ENCODE data around the gene HOXD9. TPM values are rescaled to one million over a fixed set of nuclear protein-coding genes. Genes with fewer than 3 reads are reported as not detected.

The HOXD9 gene
- total RNA-seq, 6 donors from 2014 or later, result 0.40 to 1.2 TPM; not detected in 4

DNA sequence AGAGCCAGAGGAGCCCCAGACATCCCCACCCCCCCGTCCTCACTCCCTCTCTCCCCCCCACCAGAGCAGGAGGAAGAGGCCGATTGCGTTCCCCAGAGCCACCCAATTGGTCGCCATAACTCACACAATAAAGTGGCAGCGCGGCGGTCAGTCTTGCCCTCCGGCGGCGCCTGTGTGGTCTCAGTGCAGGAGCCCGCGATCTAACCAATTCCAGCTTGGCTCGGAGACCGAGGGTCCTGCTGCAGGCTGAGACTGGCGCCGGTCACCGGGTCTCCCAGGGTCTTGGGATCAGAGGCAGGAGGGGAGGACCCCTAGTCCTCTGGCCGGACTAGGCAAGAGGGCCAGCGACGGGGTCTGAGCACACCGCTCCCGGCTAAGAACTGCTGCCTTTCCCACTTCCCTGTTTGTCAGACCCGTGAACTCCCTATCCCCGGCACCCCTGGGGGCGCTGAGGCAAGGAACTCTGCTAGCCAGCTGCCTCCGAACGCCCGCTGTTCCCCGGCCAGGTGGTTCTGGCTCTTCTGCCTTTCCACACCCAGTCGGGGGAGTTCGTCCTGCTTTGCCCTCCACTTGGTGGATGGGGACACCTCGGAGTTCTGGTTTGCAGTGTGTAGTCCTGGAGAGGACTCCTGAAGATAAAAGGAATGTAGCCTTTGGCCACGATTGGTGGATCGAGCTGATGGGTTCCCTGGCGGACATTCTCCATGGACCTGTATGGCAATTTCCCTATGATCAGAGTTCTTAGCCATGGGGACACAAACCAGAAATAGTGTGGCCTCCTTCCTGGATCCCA is 24.0 kb upstream of the HOXD9 start:
- Histone ChIP-seq H3K36me3 (no peaks in the 10 kb centered on the region), H3K27ac (no peak overlapping the region), H3K4me1 (peaks cover 18 to 36% (median 21%) of the 10 kb centered on the region in 4 donors), H3K27me3 (peaks cover 0 to 90% (median 57%) of the 10 kb centered on the region in 4 donors), H3K4me3 (no peak overlapping the region), H3K9me3 (no peaks in the 10 kb centered on the region)
- TF ChIP-seq POLR2A (IDR thresholded peaks at IDR 0.05) (no peak), POLR2AphosphoS5 (IDR thresholded peaks at IDR 0.05) (no peak), EP300 (IDR thresholded peaks at IDR 0.05) (no peak)
- TF ChIP-seq, protein P1, sequence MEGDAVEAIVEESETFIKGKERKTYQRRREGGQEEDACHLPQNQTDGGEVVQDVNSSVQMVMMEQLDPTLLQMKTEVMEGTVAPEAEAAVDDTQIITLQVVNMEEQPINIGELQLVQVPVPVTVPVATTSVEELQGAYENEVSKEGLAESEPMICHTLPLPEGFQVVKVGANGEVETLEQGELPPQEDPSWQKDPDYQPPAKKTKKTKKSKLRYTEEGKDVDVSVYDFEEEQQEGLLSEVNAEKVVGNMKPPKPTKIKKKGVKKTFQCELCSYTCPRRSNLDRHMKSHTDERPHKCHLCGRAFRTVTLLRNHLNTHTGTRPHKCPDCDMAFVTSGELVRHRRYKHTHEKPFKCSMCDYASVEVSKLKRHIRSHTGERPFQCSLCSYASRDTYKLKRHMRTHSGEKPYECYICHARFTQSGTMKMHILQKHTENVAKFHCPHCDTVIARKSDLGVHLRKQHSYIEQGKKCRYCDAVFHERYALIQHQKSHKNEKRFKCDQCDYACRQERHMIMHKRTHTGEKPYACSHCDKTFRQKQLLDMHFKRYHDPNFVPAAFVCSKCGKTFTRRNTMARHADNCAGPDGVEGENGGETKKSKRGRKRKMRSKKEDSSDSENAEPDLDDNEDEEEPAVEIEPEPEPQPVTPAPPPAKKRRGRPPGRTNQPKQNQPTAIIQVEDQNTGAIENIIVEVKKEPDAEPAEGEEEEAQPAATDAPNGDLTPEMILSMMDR (IDR thresholded peaks at IDR 0.05), result no peak
- DNase-seq (no peak), ATAC-seq (ENCODE audit: low FRiP score in 2 of 2) (no peak)
- 9 to 36% methylated on average over 3 to 28 of the region's 35 CpGs for WGBS, 2 donors

DNA sequence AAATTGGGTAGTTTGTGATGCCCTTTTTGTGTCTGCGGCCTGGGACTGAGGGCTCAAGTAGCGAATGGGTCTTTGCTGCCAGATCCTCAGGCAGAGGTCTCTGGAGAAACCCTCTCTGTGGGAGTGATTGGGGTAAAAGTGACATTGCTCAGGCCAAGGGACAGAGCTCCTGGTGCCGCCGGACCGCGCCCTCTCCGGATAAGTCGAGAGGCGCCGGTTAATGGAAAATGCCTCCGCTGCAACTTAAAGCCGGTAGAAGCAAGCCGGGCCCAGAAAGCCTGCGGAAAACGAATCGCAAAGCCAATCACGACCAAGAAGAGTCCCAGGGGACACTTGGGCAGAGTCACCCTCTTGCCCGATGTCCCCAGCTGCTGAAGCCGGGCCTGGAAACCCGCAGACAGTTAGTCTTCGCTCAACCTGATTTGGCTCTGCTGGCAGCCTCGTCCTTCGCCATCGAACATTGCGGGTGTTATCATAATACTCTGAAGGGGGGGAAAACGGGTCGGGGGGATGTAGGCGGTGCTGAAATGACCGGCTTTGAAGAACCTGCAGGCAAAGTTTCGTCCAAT is 23.3 kb upstream of the HOXD9 start:
- DNase-seq, result no peak
- Histone ChIP-seq H3K4me3 (no peak overlapping the region), H3K4me1 (peaks cover 18 to 38% (median 26%) of the 10 kb centered on the region in 4 donors), H3K36me3 (no peaks in the 10 kb centered on the region), H3K9me3 (no peaks in the 10 kb centered on the region), H3K27ac (no peak overlapping the region), H3K27me3 (peaks cover 0 to 90% (median 57%) of the 10 kb centered on the region in 4 donors)
- TF ChIP-seq, protein P1 (IDR thresholded peaks at IDR 0.05), result no peak
- TF ChIP-seq POLR2AphosphoS5 (IDR thresholded peaks at IDR 0.05) (no peak), EP300 (IDR thresholded peaks at IDR 0.05) (no peak), POLR2A (IDR thresholded peaks at IDR 0.05) (no peak)
- 6 to 9% methylated on average over 16 to 30 of the region's 30 CpGs for WGBS, 2 donors
- no peak for ATAC-seq (ENCODE audit: low FRiP score in 2 of 2)

DNA sequence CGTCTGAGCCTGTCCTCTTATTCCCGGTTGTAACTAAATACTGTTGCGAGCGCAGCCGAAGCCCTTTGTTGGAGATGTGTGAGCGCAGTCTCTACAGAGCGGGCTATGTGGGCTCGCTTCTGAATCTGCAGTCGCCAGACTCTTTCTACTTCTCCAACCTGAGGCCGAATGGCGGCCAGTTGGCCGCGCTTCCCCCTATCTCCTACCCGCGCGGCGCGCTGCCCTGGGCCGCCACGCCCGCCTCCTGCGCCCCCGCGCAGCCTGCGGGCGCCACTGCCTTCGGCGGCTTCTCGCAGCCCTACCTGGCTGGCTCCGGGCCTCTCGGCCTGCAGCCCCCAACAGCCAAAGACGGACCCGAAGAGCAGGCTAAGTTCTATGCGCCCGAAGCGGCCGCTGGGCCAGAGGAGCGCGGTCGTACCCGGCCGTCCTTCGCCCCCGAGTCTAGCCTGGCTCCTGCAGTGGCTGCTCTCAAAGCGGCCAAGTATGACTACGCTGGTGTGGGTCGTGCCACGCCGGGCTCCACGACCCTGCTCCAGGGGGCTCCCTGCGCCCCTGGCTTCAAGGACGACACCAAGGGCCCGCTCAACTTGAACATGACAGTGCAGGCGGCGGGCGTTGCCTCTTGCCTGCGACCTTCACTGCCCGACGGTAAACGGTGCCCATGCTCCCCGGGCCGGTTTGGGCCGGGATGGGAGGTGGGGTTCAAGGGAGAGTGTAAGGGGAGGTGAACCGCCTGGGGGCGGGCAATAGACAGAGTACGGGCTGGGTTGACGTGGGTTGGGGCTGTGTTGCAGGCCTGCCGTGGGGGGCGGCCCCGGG is 22.6 kb upstream of the HOXD9 start, which contains the start of gene HOXD12:
HOXD12 (plus strand) TSS at position 68 of the 819 bp plus-strand sequence; CDS start at position 75, 7 bp downstream.
- Histone ChIP-seq H3K4me1 (peaks cover 23 to 45% (median 30%) of the 10 kb centered on the region in 4 donors), H3K9me3 (no peaks in the 10 kb centered on the region), H3K4me3 (no peak within 1 kb of the TSS), H3K27me3 (peaks cover 0 to 90% (median 61%) of the 10 kb centered on the region in 4 donors), H3K36me3 (no peaks in the 10 kb centered on the region), H3K27ac (no peak within 1 kb of the TSS)
- no peak for ATAC-seq (ENCODE audit: low FRiP score in 2 of 2)
- TF ChIP-seq, protein P1 (IDR thresholded peaks at IDR 0.05), result no peak
- no peak for TF ChIP-seq POLR2AphosphoS5 (IDR thresholded peaks at IDR 0.05)
- no peak for TF ChIP-seq POLR2A (IDR thresholded peaks at IDR 0.05)
- no peak for TF ChIP-seq EP300 (IDR thresholded peaks at IDR 0.05)
- peak in 1 of 2 donors; percentile 73 for DNase-seq
- WGBS, 2 donors, result 0 to 7% methylated on average over 7 to 47 of the region's 70 CpGs

DNA sequence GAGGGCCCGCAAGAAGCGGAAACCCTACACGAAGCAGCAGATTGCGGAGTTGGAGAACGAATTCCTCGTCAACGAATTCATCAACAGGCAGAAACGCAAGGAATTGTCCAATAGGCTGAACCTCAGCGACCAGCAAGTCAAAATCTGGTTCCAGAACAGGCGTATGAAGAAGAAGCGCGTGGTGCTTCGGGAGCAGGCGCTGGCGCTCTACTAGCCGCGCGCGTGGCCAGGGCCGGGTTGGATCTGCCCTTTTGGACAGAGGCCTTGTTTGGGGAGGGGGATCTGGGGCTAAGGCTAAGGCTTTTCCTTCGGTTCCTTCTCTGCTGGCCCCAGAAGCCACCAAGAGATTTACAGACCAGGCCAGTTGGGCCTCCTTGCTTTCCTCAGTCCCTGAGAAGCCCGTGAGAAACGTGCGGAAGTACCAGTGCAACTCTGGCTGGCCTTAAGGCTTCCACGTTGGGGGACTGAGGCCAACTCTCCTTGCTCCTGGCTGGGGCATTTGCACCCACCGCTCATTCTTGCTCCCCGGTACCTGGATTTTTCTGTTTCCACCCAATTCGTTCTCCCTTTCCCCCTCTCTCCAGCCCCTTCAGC is 21.9 kb upstream of the HOXD9 start:
- no peak for DNase-seq
- TF ChIP-seq POLR2A (IDR thresholded peaks at IDR 0.05) (no peak), EP300 (IDR thresholded peaks at IDR 0.05) (no peak), POLR2AphosphoS5 (IDR thresholded peaks at IDR 0.05) (no peak)
- TF ChIP-seq, protein P1 (IDR thresholded peaks at IDR 0.05), result no peak
- Histone ChIP-seq H3K9me3 (no peaks in the 10 kb centered on the region), H3K4me1 (peaks cover 23 to 49% (median 30%) of the 10 kb centered on the region in 4 donors), H3K36me3 (no peaks in the 10 kb centered on the region), H3K27ac (no peak overlapping the region), H3K4me3 (no peak overlapping the region), H3K27me3 (peaks cover 0 to 91% (median 63%) of the 10 kb centered on the region in 4 donors)
- 12% methylated on average over 14 to 28 of the region's 28 CpGs for WGBS, 2 donors
- no peak for ATAC-seq (ENCODE audit: low FRiP score in 2 of 2)
